HEK293 (cell line): ENCODE data around the gene DPYSL3.

ENCODE experiments used
- CTCF ChIA-PET: fragments of 350-600 bp; formaldehyde crosslinking; extraction: SDS; loops from one replicate; lab custom pipeline; 2021; ENCODE audit warnings: antibody characterized with exemption; lab: Yijun Ruan, JAX
- POLR2A ChIA-PET: fragments of 300-600 bp; formaldehyde crosslinking; extraction: SDS; loops from one replicate; lab custom pipeline; 2020; ENCODE audit warnings: antibody characterized with exemption, inconsistent platforms; lab: Yijun Ruan, JAX
- H3K27ac ChIP-seq: fragments of 200-500 bp; sonication (Bioruptor generic); 2 replicates; pipeline ENCODE4 v1.5.1; 2014; ENCODE audit warnings: low read depth, low read length, control low read depth, inconsistent platforms; ENCODE audit errors: extremely low read depth
- H3K36me3 ChIP-seq, 2 experiments: fragments of 200-500 bp in 1 of 2; sonication (Bioruptor generic) in 1 of 2; 1 replicate in 1 of 2; 2 replicates in 1 of 2; pipeline ENCODE4 v1.5.1; 2014 to 2017; ENCODE audit warnings: inconsistent platforms in 2 of 2, low read length in 2 of 2; ENCODE audit not compliant: control insufficient read depth in 2 of 2, insufficient read depth in 1 of 2
- H3K4me1 ChIP-seq: fragments of 200-500 bp; sonication (Bioruptor generic); 2 replicates; pipeline ENCODE4 v1.5.1; 2014; ENCODE audit warnings: mild to moderate bottlenecking, low read length, inconsistent platforms; ENCODE audit not compliant: control insufficient read depth, insufficient read depth
- H3K4me3 ChIP-seq: 2 replicates; pipeline ENCODE4 v1.5.1; 2011; ENCODE audit warnings: low read depth, mild to moderate bottlenecking, control low read depth, low read length, moderate library complexity
- H3K9me3 ChIP-seq: fragments of 200-500 bp; sonication (Bioruptor generic); 2 replicates; pipeline ENCODE4 v1.5.1; 2014; ENCODE audit warnings: low read depth, low read length, inconsistent platforms; ENCODE audit not compliant: control insufficient read depth, insufficient read depth
- FEZF1 ChIP-seq: fragments of 450-650 bp; formaldehyde crosslinking; IDR thresholded peaks from 2 replicates; pipeline ENCODE4 v1.5.1; 2016; ENCODE audit warnings: missing biosample characterization, missing genetic modification characterization
- KLF16 ChIP-seq: fragments of 450-650 bp; formaldehyde crosslinking; IDR thresholded peaks from 2 replicates; pipeline ENCODE4 v1.5.1; 2017; ENCODE audit warnings: missing biosample characterization, missing genetic modification characterization
- KLF9 ChIP-seq: fragments of 450-650 bp; formaldehyde crosslinking; IDR thresholded peaks from 2 replicates; pipeline ENCODE4 v1.5.1; 2016; ENCODE audit warnings: missing biosample characterization, missing genetic modification characterization, low read depth
- MYNN ChIP-seq: fragments of 450-650 bp; formaldehyde crosslinking; IDR thresholded peaks from 2 replicates; pipeline ENCODE4 v1.5.1; 2016; ENCODE audit warnings: missing biosample characterization, missing genetic modification characterization, borderline replicate concordance
- OSR2 ChIP-seq: fragments of 450-650 bp; formaldehyde crosslinking; IDR thresholded peaks from 2 replicates; pipeline ENCODE4 v1.5.1; 2016; ENCODE audit warnings: missing biosample characterization, missing genetic modification characterization
- PBX3 ChIP-seq: sonication (generic); formaldehyde crosslinking; IDR thresholded peaks from 2 replicates; pipeline ENCODE4 v1.8.1; 2022; ENCODE audit warnings: mild to moderate bottlenecking, moderate library complexity, missing genetic modification reagents
- SCRT1 ChIP-seq: fragments of 450-650 bp; formaldehyde crosslinking; IDR thresholded peaks from 2 replicates; pipeline ENCODE4 v1.5.1; 2016; ENCODE audit warnings: missing biosample characterization, missing genetic modification characterization, borderline replicate concordance
- SP3 ChIP-seq: fragments of 450-650 bp; formaldehyde crosslinking; IDR thresholded peaks from 2 replicates; pipeline ENCODE4 v1.5.1; 2016; ENCODE audit warnings: missing biosample characterization, missing genetic modification characterization
- ZBTB17 ChIP-seq: fragments of 450-650 bp; formaldehyde crosslinking; IDR thresholded peaks from 2 replicates; pipeline ENCODE4 v1.5.1; 2016; ENCODE audit warnings: missing biosample characterization, missing genetic modification characterization
- ZBTB26 ChIP-seq: fragments of 450-650 bp; formaldehyde crosslinking; optimal IDR thresholded peaks from 2 replicates; pipeline ENCODE3; 2016; ENCODE audit warnings: missing biosample characterization, mild to moderate bottlenecking, missing genetic modification characterization
- ZBTB49 ChIP-seq: fragments of 450-650 bp; formaldehyde crosslinking; IDR thresholded peaks from 2 replicates; pipeline ENCODE4 v1.5.1; 2016; ENCODE audit warnings: missing biosample characterization, missing genetic modification characterization, low read depth
- ZEB2 ChIP-seq: fragments of 450-650 bp; formaldehyde crosslinking; IDR thresholded peaks from 2 replicates; pipeline ENCODE4 v1.5.1; 2016; ENCODE audit warnings: missing biosample characterization, missing genetic modification characterization
- ZFHX2 ChIP-seq: fragments of 450-650 bp; formaldehyde crosslinking; conservative IDR thresholded peaks from 2 replicates; pipeline ENCODE4 v1.5.1; 2016; ENCODE audit warnings: missing biosample characterization, missing genetic modification characterization
- ZNF10 ChIP-seq: fragments of 450-650 bp; formaldehyde crosslinking; IDR thresholded peaks from 2 replicates; pipeline ENCODE4 v1.5.1; 2017; ENCODE audit warnings: missing biosample characterization, missing genetic modification characterization
- ZNF223 ChIP-seq: fragments of 450-650 bp; formaldehyde crosslinking; IDR thresholded peaks from 2 replicates; pipeline ENCODE4 v1.5.1; 2016; ENCODE audit warnings: missing biosample characterization, missing genetic modification characterization
- ZNF26 ChIP-seq: fragments of 450-650 bp; formaldehyde crosslinking; IDR thresholded peaks from 2 replicates; pipeline ENCODE4 v1.5.1; 2016; ENCODE audit warnings: missing biosample characterization, missing genetic modification characterization
- ZNF292 ChIP-seq: fragments of 450-650 bp; formaldehyde crosslinking; IDR thresholded peaks from 2 replicates; pipeline ENCODE4 v1.5.1; 2016; ENCODE audit warnings: low read depth, missing biosample characterization, missing genetic modification characterization, borderline replicate concordance
- ZNF549 ChIP-seq: fragments of 450-650 bp; IDR thresholded peaks from 2 replicates; pipeline ENCODE4 v1.5.1; 2018; ENCODE audit warnings: missing biosample characterization, missing genetic modification characterization, mild to moderate bottlenecking, inconsistent platforms, moderate library complexity
- ZNF555 ChIP-seq: fragments of 450-650 bp; formaldehyde crosslinking; conservative IDR thresholded peaks from 2 replicates; pipeline ENCODE4 v1.5.1; 2017; ENCODE audit warnings: missing biosample characterization, mild to moderate bottlenecking, missing genetic modification characterization, inconsistent platforms
- ZNF561 ChIP-seq: fragments of 450-650 bp; IDR thresholded peaks from 2 replicates; pipeline ENCODE4 v1.5.1; 2018; ENCODE audit warnings: missing biosample characterization, missing genetic modification characterization, borderline replicate concordance
- ZNF621 ChIP-seq: fragments of 450-650 bp; formaldehyde crosslinking; IDR thresholded peaks from 2 replicates; pipeline ENCODE4 v1.5.1; 2017; ENCODE audit warnings: missing biosample characterization, missing genetic modification characterization
- ZNF645 ChIP-seq: fragments of 450-650 bp; formaldehyde crosslinking; IDR thresholded peaks from 2 replicates; pipeline ENCODE4; 2016; ENCODE audit warnings: missing biosample characterization, missing genetic modification characterization
- ZNF654 ChIP-seq: fragments of 450-650 bp; formaldehyde crosslinking; IDR thresholded peaks from 2 replicates; pipeline ENCODE4 v1.5.1; 2016; ENCODE audit warnings: low read depth, missing biosample characterization, missing genetic modification characterization

The DPYSL3 gene

GRCh38 chr5:147552897-147553296 is 43.0 kb upstream of the DPYSL3 start (continued):
- no peak for TF ChIP-seq ZBTB26
- TF ChIP-seq OSR2, result no peak
- TF ChIP-seq ZBTB49, result no peak
- no peak for TF ChIP-seq KLF9
- TF ChIP-seq ZFHX2 (tag by site-specific recombination), result no peak
- TF ChIP-seq ZNF645 (tag by site-specific recombination), result no peak

GRCh38 chr5:147551677-147552076 is 41.8 kb upstream of the DPYSL3 start:
- Histone ChIP-seq H3K4me1 (no peaks in the 10 kb centered on the region), H3K36me3 (no peaks in the 10 kb centered on the region), H3K4me3 (no peak overlapping the region), H3K9me3 (no peaks in the 10 kb centered on the region), H3K27ac (no peak overlapping the region)
- TF ChIP-seq ZBTB17 (tag by site-specific recombination) (no peak), ZBTB49 (no peak), ZNF10 (tag by site-specific recombination) (no peak), ZNF549 (tag by site-specific recombination) (no peak), PBX3 (no peak), ZNF555 (tag by site-specific recombination) (no peak), ZNF26 (tag by site-specific recombination) (no peak), ZNF654 (tag by site-specific recombination) (no peak), MYNN (tag by site-specific recombination) (no peak), ZNF621 (tag by site-specific recombination) (no peak), ZNF223 (tag by site-specific recombination) (no peak), ZNF561 (no peak), SCRT1 (no peak), FEZF1 (tag by site-specific recombination) (no peak), SP3 (no peak), ZEB2 (no peak), KLF16 (tag by site-specific recombination) (no peak), ZNF292 (tag by site-specific recombination) (no peak)
- CTCF ChIA-PET, result interaction anchor here (0.7 kb wide), 1 partner anchor 1720 kb away, joined by 3 read pairs; the partner anchor contains the start of gene AFAP1L1
- POLR2A ChIA-PET, result no interaction called here
